ENCODE results near the gene LY9. TPM values are rescaled to one million over a fixed set of nuclear protein-coding genes. Genes with fewer than 3 reads are reported as not detected.

The LY9 gene
- total RNA-seq, 2 donors from 2014 or later: not detected

- Histone ChIP-seq H3K9me3 (ENCODE audit: control insufficient read depth, low read length) (peaks cover 14% of the 10 kb centered on the region), H3K36me3 (ENCODE audit: control insufficient read depth, insufficient read depth, low read length) (no peaks in the 10 kb centered on the region), H3K4me1 (ENCODE audit: control insufficient read depth, insufficient read depth, low read length) (no peaks in the 10 kb centered on the region), H3K4me3 (ENCODE audit: low read length) (no peak overlapping the region), H3K9ac (ENCODE audit: extremely low read depth, low read length, poor library complexity, severe bottlenecking) (no peak overlapping the region), H3K27ac (ENCODE audit: low read depth, low read length) (no peak overlapping the region), H3K27me3 (ENCODE audit: control insufficient read depth, insufficient read depth, low read length, poor library complexity, severe bottlenecking) (no peaks in the 10 kb centered on the region)
- no peak overlapping the region for H3K4me3 Mint-ChIP-seq
- no peaks in the 10 kb centered on the region for H3K36me3 Mint-ChIP-seq (ENCODE audit: low read depth)
- DNase-seq: peak; percentile 86
- H3K9me3 Mint-ChIP-seq: peaks cover 6% of the 10 kb centered on the region
- H3K27me3 Mint-ChIP-seq (ENCODE audit: insufficient read depth): no peaks in the 10 kb centered on the region
- H3K27ac Mint-ChIP-seq: no peak overlapping the region
- TF ChIP-seq CTCF (conservative IDR thresholded peaks at IDR 0.05): peak; percentile 87
- H3K4me1 Mint-ChIP-seq: peaks cover 10% of the 10 kb centered on the region
Observed at GRCh38 chr1:160768295-160768657, 27.7 kb upstream of the LY9 start.

- Histone ChIP-seq H3K36me3 (ENCODE audit: control insufficient read depth, insufficient read depth, low read length) (no peaks in the 10 kb centered on the region), H3K4me3 (ENCODE audit: low read length) (no peak overlapping the region), H3K9me3 (ENCODE audit: control insufficient read depth, low read length) (peaks cover 14% of the 10 kb centered on the region), H3K9ac (ENCODE audit: extremely low read depth, low read length, poor library complexity, severe bottlenecking) (no peak overlapping the region), H3K27ac (ENCODE audit: low read depth, low read length) (no peak overlapping the region), H3K27me3 (ENCODE audit: control insufficient read depth, insufficient read depth, low read length, poor library complexity, severe bottlenecking) (no peaks in the 10 kb centered on the region), H3K4me1 (ENCODE audit: control insufficient read depth, insufficient read depth, low read length) (no peaks in the 10 kb centered on the region)
- Mint-ChIP-seq H3K36me3 (ENCODE audit: low read depth) (no peaks in the 10 kb centered on the region), H3K27ac (no peak overlapping the region), H3K9me3 (peaks cover 6% of the 10 kb centered on the region), H3K4me3 (no peak overlapping the region), H3K27me3 (ENCODE audit: insufficient read depth) (no peaks in the 10 kb centered on the region), H3K4me1 (peaks cover 26% of the 10 kb centered on the region)
- no peak for TF ChIP-seq CTCF (conservative IDR thresholded peaks at IDR 0.05)
- 100% methylated on average over 1 of the region's 1 CpG; no CpG with 5 or more reads in 1 of the 2 experiments for WGBS, 2 experiments (ENCODE audit: insufficient coverage in 1 of 2, insufficient read length in 1 of 2)
- no peak for DNase-seq
Observed at GRCh38 chr1:160772331-160772730, 23.6 kb upstream of the LY9 start.

- no peaks in the 10 kb centered on the region for H3K4me1 ChIP-seq (ENCODE audit: control insufficient read depth, insufficient read depth, low read length)
- H3K4me3 Mint-ChIP-seq: no peak overlapping the region
- no peaks in the 10 kb centered on the region for H3K27me3 Mint-ChIP-seq (ENCODE audit: insufficient read depth)
- TF ChIP-seq CTCF (conservative IDR thresholded peaks at IDR 0.05): no peak
- no peak overlapping the region for H3K9ac ChIP-seq (ENCODE audit: extremely low read depth, low read length, poor library complexity, severe bottlenecking)
- no peak for DNase-seq
- WGBS, 2 experiments (ENCODE audit: insufficient coverage in 1 of 2, insufficient read length in 1 of 2): 88 to 100% methylated on average over 1 to 3 of the region's 3 CpGs
- H3K27ac ChIP-seq (ENCODE audit: low read depth, low read length): no peak overlapping the region
- H3K27me3 ChIP-seq (ENCODE audit: control insufficient read depth, insufficient read depth, low read length, poor library complexity, severe bottlenecking): no peaks in the 10 kb centered on the region
- H3K4me1 Mint-ChIP-seq: peaks cover 24% of the 10 kb centered on the region
- H3K36me3 ChIP-seq (ENCODE audit: control insufficient read depth, insufficient read depth, low read length): no peaks in the 10 kb centered on the region
- no peak overlapping the region for H3K4me3 ChIP-seq (ENCODE audit: low read length)
- H3K9me3 Mint-ChIP-seq: peaks cover 6% of the 10 kb centered on the region
- peaks cover 14% of the 10 kb centered on the region for H3K9me3 ChIP-seq (ENCODE audit: control insufficient read depth, low read length)
- no peak overlapping the region for H3K27ac Mint-ChIP-seq
- no peaks in the 10 kb centered on the region for H3K36me3 Mint-ChIP-seq (ENCODE audit: low read depth)
Observed at GRCh38 chr1:160773093-160773492, 22.9 kb upstream of the LY9 start.

Data from endodermal cell (in vitro differentiated cells).